ENCODE data around the gene CAMTA1.

The CAMTA1 gene

GRCh38 chr1:6944434-6944833, 159.2 kb downstream of the CAMTA1 start:
- ATAC-seq: no peak
- no peak for TF ChIP-seq PPARA (CRISPR knock-in tag; IDR thresholded peaks at IDR 0.05; ENCODE audit: borderline replicate concordance)
- TF ChIP-seq ARNTL (CRISPR knock-in tag; IDR thresholded peaks at IDR 0.05; ENCODE audit: borderline replicate concordance, low read depth): no peak
- TF ChIP-seq, protein P1, sequence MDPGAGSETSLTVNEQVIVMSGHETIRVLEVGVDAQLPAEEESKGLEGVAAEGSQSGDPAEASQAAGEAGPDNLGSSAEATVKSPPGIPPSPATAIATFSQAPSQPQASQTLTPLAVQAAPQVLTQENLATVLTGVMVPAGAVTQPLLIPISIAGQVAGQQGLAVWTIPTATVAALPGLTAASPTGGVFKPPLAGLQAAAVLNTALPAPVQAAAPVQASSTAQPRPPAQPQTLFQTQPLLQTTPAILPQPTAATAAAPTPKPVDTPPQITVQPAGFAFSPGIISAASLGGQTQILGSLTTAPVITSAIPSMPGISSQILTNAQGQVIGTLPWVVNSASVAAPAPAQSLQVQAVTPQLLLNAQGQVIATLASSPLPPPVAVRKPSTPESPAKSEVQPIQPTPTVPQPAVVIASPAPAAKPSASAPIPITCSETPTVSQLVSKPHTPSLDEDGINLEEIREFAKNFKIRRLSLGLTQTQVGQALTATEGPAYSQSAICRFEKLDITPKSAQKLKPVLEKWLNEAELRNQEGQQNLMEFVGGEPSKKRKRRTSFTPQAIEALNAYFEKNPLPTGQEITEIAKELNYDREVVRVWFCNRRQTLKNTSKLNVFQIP (CRISPR knock-in tag; IDR thresholded peaks at IDR 0.05; ENCODE audit: borderline replicate concordance, low read depth): no peak
- no peak for TF ChIP-seq ISL1 (CRISPR knock-in tag; IDR thresholded peaks at IDR 0.05)
- no peak for TF ChIP-seq ZFP30 (CRISPR knock-in tag; IDR thresholded peaks at IDR 0.05)
- TF ChIP-seq, protein P2, sequence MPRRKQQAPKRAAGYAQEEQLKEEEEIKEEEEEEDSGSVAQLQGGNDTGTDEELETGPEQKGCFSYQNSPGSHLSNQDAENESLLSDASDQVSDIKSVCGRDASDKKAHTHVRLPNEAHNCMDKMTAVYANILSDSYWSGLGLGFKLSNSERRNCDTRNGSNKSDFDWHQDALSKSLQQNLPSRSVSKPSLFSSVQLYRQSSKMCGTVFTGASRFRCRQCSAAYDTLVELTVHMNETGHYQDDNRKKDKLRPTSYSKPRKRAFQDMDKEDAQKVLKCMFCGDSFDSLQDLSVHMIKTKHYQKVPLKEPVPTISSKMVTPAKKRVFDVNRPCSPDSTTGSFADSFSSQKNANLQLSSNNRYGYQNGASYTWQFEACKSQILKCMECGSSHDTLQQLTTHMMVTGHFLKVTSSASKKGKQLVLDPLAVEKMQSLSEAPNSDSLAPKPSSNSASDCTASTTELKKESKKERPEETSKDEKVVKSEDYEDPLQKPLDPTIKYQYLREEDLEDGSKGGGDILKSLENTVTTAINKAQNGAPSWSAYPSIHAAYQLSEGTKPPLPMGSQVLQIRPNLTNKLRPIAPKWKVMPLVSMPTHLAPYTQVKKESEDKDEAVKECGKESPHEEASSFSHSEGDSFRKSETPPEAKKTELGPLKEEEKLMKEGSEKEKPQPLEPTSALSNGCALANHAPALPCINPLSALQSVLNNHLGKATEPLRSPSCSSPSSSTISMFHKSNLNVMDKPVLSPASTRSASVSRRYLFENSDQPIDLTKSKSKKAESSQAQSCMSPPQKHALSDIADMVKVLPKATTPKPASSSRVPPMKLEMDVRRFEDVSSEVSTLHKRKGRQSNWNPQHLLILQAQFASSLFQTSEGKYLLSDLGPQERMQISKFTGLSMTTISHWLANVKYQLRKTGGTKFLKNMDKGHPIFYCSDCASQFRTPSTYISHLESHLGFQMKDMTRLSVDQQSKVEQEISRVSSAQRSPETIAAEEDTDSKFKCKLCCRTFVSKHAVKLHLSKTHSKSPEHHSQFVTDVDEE (CRISPR knock-in tag; IDR thresholded peaks at IDR 0.05): no peak
- TF ChIP-seq, protein P3, sequence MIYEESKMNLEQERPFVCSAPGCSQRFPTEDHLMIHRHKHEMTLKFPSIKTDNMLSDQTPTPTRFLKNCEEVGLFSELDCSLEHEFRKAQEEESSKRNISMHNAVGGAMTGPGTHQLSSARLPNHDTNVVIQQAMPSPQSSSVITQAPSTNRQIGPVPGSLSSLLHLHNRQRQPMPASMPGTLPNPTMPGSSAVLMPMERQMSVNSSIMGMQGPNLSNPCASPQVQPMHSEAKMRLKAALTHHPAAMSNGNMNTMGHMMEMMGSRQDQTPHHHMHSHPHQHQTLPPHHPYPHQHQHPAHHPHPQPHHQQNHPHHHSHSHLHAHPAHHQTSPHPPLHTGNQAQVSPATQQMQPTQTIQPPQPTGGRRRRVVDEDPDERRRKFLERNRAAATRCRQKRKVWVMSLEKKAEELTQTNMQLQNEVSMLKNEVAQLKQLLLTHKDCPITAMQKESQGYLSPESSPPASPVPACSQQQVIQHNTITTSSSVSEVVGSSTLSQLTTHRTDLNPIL (CRISPR knock-in tag; IDR thresholded peaks at IDR 0.05; ENCODE audit: low read depth): no peak
- no peak for TF ChIP-seq ZNF70 (CRISPR knock-in tag; IDR thresholded peaks at IDR 0.05)
- no peak for TF ChIP-seq OSR1 (CRISPR knock-in tag; IDR thresholded peaks at IDR 0.05)
- no peak for TF ChIP-seq CSDC2 (CRISPR knock-in tag; IDR thresholded peaks at IDR 0.05)
- no peak for TF ChIP-seq GLIS3 (CRISPR knock-in tag; IDR thresholded peaks at IDR 0.05)
- no peak for TF ChIP-seq BACH2 (CRISPR knock-in tag; IDR thresholded peaks at IDR 0.05; ENCODE audit: borderline replicate concordance)
- TF ChIP-seq, protein P4, sequence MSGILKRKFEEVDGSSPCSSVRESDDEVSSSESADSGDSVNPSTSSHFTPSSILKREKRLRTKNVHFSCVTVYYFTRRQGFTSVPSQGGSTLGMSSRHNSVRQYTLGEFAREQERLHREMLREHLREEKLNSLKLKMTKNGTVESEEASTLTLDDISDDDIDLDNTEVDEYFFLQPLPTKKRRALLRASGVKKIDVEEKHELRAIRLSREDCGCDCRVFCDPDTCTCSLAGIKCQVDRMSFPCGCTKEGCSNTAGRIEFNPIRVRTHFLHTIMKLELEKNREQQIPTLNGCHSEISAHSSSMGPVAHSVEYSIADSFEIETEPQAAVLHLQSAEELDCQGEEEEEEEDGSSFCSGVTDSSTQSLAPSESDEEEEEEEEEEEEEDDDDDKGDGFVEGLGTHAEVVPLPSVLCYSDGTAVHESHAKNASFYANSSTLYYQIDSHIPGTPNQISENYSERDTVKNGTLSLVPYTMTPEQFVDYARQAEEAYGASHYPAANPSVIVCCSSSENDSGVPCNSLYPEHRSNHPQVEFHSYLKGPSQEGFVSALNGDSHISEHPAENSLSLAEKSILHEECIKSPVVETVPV (CRISPR knock-in tag; IDR thresholded peaks at IDR 0.05): no peak
- no peak for TF ChIP-seq RARB (CRISPR knock-in tag; IDR thresholded peaks at IDR 0.05)
- TF ChIP-seq ESRRG (CRISPR knock-in tag; IDR thresholded peaks at IDR 0.05): no peak
- no peak for TF ChIP-seq TCF4 (CRISPR knock-in tag; IDR thresholded peaks at IDR 0.05; ENCODE audit: borderline replicate concordance)
- TF ChIP-seq ZC3H10 (CRISPR knock-in tag; IDR thresholded peaks at IDR 0.05): no peak
- TF ChIP-seq, protein P5, sequence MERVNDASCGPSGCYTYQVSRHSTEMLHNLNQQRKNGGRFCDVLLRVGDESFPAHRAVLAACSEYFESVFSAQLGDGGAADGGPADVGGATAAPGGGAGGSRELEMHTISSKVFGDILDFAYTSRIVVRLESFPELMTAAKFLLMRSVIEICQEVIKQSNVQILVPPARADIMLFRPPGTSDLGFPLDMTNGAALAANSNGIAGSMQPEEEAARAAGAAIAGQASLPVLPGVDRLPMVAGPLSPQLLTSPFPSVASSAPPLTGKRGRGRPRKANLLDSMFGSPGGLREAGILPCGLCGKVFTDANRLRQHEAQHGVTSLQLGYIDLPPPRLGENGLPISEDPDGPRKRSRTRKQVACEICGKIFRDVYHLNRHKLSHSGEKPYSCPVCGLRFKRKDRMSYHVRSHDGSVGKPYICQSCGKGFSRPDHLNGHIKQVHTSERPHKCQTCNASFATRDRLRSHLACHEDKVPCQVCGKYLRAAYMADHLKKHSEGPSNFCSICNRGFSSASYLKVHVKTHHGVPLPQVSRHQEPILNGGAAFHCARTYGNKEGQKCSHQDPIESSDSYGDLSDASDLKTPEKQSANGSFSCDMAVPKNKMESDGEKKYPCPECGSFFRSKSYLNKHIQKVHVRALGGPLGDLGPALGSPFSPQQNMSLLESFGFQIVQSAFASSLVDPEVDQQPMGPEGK (CRISPR knock-in tag; IDR thresholded peaks at IDR 0.05; ENCODE audit: borderline replicate concordance): no peak
- no peak for TF ChIP-seq ZNF565 (CRISPR knock-in tag; conservative IDR thresholded peaks at IDR 0.05; ENCODE audit: low read depth)

DNA sequence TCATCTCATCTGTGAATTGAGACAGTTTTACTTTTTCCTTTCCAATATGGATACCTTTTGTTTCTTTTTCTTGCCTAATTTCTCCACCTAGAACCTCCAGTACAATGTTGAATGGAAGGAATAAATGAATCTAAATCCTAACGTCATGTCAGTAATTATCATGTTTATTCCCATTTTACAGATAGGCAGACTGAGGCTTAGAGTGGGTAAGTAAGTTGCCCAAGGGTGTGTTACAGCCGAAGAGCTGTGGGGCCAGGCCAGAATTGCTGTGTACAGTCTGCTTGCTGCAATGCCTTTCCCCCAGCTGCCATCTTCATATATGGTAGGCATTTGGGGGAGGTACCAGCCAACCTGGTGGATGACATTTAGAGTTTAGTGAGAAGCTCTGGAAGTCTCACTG, 162.7 kb downstream of the CAMTA1 start:
- ATAC-seq: no peak
- TF ChIP-seq ZNF8 (CRISPR knock-in tag; IDR thresholded peaks at IDR 0.05) (no peak), SNAI2 (CRISPR knock-in tag; IDR thresholded peaks at IDR 0.05) (no peak), ZFP3 (CRISPR knock-in tag; IDR thresholded peaks at IDR 0.05) (no peak), PPARA (CRISPR knock-in tag; IDR thresholded peaks at IDR 0.05; ENCODE audit: borderline replicate concordance) (no peak), BACH2 (CRISPR knock-in tag; IDR thresholded peaks at IDR 0.05; ENCODE audit: borderline replicate concordance) (no peak), ZC3H10 (CRISPR knock-in tag; IDR thresholded peaks at IDR 0.05) (no peak), ZNF565 (CRISPR knock-in tag; conservative IDR thresholded peaks at IDR 0.05; ENCODE audit: low read depth) (no peak), ZFP30 (CRISPR knock-in tag; IDR thresholded peaks at IDR 0.05) (no peak), TCF4 (CRISPR knock-in tag; IDR thresholded peaks at IDR 0.05; ENCODE audit: borderline replicate concordance) (no peak)
- TF ChIP-seq, protein P1 (CRISPR knock-in tag; IDR thresholded peaks at IDR 0.05; ENCODE audit: borderline replicate concordance, low read depth): no peak
- TF ChIP-seq, protein P5 (CRISPR knock-in tag; IDR thresholded peaks at IDR 0.05; ENCODE audit: borderline replicate concordance): no peak
- TF ChIP-seq, protein P3 (CRISPR knock-in tag; IDR thresholded peaks at IDR 0.05; ENCODE audit: low read depth): no peak
